ENCODE measurements around the gene CMC2.

CMC2 gene

DNA sequence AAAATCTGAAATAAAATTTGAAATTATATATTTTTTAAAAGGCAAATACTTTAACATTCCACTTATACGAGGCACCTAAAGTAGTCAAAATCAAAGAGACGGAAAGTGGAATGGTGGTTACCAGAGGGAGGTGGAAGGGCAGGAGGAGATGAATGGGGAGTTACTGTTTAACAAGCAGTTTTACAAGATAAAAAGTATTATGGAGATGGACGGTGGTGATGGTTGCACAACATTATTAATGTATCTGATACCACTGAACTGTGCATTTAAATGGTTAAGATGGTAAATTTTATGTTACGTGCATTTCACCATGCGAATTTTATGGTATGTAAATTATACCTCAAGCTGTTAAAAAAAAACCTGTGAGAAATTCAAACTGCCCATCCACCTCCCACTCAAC lies 5.4 kb downstream of the CMC2 start:
- no peak for DNase-seq

DNA sequence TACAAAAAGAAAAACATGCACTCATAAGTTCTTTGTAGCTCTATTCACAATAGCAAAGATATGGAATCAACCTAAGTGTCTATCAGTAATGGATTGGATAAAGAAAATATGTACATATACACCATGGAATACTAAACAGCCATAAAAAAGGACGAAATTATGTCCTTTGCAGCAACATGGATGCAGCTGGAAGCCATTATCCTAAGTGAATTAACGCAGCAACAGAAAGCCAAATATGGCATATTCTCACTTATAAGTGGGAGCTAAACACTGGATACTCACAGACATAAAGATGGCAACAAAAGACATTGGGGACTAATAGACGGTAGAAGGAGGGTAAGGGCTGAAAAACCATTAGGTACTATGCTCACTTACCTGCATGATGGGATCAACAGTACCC lies 5.8 kb downstream of the CMC2 start:
- DNase-seq = no peak

DNA sequence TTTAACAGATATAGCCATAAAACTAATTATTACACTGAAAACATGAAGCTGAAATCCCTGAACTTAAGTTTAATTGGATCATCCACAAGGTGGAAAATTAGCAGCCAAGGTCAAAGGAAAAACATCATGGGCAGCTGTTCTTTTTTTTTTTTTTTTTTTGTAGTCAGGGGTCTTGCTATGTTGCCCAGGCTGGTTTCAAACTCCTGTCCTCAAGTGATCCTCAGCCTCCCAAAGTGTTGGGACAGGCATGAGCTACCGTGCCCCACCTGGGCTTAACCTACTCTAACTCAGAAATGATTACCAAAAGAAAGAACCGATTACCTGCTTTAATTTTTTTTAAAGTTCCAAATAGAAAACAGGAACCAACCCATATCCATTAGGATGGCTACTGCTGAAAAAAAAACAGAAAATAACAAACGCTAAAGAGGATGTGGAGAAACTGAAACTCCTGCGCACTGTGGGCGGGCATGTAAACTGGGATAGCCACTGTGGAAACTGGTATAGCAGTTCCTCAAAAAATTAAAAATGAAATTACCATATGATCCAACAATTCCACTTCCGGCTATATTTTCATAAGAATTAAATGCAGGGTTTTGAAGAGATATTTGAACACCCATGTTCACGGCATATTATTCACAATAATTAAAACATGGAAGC lies 8.6 kb downstream of the CMC2 start:
- no peak for DNase-seq

DNA sequence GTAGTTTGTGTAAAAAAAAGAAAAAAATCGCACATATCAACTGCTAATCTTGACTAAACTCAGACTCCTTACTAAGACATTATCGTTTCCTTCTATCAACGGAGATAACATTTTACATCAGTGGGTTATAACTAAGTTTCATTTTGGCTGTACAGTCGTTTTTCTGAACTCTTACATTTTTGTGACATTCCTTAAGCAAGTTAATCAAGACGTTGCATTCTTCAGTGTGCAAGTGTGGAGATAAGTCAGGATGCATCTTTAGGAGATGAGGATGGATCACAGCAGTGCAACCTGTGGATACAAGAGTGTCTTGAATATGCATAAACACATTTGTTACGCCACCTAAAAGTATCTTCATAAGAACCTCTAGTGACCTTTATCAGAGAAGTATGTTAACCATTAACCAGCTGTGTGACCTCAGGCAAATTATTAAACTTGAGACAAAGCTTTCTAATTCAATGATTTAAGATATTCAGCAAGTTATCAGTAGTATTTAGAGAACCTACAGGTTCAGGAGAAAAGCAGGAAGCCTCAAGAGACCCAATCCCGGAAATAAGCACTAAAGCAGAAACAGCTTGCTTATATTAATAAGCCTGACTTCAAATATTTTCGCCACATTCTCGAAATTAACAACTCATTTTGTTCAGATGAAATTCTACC lies 9.4 kb downstream of the CMC2 start:
- DNase-seq = no peak

DNA sequence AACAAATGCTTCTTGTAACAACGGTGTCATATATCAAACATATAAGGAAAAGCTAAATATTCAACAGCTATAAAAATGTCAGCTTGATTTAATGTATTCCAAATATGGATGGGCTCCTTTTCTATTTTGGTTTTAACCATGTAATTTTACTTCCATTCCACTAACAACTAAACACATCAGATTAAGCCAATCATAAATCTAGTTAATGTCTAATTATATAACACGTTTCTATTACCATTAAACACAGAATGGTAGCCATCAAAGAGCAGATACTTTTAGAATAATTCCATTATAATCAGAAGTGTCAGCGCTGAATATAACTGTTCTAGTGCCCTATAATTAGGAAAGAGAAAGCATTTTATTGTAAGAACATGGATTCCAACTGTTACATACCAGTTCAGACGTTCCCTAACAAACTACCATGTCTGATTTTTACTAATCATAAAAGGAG lies 10.0 kb downstream of the CMC2 start:
- no peak for DNase-seq

DNA sequence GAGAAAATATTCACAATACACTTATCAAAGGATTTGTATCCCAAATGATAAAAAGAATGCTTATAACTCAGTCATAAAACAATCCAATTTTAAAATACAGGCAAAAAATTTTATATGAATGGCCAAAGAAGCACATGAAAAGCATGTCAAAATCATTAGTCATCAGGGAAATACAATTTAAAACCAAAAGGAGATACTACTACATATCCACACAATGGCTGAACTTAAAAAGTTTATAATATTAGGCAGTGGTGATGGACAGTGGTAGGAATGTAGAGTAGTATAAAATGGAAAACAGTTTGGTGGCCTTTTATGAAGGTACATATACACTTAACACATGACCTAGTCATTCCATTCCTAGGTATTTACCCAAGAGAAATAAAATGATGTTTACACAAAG lies 12.2 kb downstream of the CMC2 start:
- no peak for DNase-seq

DNA sequence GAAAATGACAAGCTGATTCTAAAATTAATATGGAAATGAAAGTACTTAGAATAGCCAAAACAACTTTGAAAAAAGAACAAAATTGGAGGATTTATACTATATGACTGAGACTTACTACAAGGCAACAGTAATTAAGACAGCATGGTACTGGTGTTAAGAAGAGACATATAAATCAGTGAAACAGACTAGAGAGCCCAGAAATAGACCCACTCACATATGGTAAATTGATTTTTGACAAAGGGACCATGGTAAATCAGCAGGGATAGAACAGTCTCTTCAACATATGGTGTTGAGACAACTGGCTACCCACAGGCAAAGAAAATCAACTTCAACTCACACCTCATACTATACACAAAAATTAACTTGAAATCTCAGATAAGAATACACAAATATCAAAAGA lies 12.9 kb downstream of the CMC2 start:
- no peak for DNase-seq

DNA sequence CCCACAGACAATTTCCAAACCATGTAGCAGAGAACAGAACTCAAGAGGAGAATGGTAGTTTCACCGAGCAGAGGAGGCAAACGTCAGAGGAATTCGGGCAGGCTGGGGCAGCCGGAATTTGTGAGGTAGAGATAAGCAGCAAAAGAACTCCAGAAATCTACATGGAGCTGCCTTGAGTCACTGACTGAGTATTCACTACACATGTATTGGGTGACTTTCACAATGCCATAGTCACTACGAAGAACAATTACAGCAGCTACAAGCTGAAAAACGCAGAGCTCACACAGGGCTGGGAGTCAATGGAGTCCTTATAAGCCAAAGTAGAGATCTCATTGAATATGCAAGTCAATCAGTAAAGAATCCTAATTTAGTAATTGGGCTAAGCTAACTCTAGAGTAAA lies 13.4 kb downstream of the CMC2 start:
- no peak for DNase-seq

DNA sequence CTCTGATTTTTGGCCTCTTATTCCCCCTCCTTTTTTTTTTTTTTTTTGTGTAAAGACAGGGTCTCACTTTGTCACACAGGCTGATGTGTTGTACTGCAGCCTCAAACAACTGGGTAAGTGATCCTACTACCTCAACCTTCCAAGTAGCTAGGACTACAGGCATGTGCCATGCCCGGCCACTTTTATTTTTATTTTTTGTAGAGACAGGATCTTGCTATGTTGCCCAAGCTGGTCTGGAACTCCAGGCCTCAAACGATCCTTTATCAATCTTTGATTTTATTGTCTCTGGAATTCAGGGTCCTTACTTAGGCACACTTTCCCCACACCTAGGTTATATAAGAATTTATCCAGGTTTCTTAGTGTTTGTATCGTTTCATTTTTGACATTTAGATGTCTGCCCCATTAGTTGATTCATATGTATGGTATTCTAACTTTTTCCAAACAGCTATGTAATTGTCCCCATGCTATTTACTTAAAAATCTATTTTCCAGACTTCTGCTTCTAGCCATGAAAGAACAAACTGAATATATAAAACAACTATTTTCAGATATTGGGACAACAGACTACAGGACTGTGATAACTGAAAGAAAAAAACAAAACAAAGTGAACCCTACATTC lies 13.9 kb downstream of the CMC2 start:
- DNase-seq = no peak

DNA sequence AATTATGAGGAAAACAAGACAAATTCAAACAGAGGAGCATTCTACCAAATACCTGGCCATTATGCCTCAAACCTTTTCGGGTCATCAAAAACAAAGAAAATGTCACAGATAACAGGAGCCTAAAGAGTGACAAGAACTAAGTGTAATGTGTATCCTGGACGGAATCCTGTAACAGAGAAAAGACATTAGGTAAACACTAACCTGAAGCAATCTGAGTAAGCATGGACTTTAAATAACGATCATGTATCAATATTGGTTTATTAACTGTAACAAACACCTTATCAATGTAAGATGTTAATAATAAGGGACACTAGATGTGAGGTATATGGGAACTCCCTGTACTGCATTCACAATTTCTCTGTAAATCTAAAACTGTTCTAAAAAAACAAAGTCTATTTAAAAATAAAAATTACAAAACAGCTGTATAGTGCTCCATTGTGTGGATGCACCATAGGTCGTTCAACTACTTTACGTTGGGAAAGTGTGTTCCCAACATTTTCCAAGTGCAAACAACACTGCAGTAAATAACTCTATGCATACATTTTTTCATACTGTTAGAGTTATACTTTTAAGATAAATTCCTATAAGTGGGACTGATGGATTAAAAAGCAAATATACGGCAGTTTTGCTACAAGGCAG lies 14.8 kb downstream of the CMC2 start:
- no peak for DNase-seq

DNA sequence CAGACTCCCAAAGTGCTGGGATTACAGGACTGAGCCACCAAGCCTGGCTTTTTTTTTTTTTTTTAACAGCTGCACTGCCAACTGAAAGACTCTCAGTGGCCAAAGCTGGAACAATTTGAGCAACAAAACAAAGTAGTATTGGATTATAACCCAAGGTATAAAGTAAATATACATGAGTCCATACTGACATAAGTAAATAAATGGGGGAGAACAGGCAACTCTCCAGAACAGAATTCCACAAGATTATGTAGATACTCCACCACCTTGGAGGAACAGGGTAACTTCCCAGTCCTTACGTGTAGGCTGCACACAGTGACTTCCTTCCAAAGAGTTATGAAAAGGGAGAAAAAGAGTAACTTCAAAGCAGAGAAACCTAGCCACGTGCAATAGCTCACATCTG lies 15.7 kb downstream of the CMC2 start:
- DNase-seq = no peak

DNA sequence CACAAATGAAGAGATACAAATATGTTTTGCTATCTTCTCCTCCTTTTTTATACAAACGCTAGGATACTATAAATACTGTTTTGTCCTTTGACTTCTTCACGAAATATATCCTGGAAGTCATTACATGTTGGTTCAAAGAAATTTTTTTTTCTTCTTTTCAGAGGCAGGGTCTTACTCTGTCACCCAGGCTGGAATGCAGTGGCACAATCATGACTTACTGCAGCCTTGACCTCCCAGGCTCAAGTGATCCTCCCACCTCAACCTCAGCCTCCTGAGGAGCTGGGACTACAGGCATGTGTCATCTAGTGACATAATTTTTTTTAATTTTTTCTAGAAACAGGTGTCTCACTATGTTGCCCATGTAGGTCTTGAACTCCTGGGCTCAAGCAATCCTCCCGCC lies 16.1 kb downstream of the CMC2 start:
- DNase-seq = no peak

DNA sequence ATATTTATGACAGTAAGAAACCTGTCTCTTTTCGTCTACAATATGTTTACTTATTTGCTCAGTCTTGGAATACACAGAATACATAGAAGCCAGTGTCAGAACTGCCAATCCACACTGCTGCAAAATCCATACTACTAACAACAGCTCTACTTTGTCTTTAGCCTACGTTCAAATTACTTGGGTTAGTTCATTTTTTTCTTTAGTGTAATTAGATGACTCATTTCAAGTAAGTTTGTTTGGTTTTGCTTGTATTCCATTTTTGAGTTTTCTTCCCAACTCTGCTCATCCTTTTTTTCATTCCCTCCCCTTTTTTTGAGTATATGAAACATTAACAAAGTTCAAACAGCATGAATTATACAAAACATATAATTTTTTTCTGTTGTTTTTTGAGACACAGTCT lies 16.9 kb downstream of the CMC2 start:
- no peak for DNase-seq

DNA sequence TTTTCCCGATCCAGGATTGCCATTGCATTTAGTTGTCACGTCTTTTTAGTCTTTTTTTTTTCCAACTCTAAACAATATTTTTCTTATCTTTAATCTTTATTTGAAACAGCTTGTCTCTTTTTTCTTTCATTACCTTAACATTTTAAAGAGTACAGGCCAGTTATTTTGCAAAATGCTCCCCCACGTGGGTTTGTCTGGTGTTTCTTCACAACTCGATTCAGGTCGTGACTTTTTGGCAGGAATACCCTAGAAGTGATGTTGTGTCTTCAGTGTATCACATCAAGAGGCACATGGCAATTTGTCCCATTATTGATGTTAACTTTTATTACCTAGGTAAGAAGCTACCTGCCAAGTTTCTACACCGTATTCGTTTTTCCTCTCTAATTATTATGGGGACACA lies 17.9 kb downstream of the CMC2 start:
- no peak for DNase-seq

DNA sequence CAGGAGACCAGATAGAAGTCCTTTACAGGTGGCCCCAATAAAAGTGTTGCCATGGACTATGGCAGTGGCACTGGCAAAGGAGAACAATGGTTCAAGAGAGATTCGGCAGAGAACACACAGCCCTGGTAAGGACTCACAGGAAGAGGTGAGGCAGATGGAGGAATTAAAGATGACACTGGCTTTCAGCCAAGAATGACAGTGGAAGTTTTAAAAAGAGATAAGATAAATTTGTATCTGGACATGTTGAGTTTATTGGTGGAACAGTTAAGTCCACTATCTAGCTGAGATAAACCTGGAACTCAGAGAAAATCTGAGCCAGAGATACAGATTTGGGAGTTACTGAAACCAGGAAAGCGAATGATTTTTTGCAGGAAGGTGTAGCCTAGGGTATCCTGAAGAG lies 20.1 kb downstream of the CMC2 start:
- no peak for DNase-seq

DNA sequence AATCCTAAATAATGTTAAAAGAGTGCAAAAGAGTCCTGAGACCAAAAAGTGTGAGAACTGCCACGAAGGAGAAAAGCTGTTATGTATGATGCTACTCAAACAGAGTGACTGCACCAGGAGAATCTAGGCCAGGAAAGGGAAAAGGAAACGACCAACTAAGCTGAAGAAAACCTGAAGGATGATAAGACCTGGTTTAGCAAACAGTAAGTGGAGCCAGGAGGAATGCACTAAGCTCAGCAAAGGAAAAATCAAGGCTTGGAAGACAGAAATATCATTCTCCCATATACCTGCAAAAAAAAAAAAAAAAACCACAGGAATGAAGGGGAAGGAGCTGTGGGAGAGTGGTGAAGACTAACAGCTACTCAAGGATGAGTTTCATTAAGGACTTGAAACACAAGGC lies 21.1 kb downstream of the CMC2 start:
- DNase-seq = no peak

DNA sequence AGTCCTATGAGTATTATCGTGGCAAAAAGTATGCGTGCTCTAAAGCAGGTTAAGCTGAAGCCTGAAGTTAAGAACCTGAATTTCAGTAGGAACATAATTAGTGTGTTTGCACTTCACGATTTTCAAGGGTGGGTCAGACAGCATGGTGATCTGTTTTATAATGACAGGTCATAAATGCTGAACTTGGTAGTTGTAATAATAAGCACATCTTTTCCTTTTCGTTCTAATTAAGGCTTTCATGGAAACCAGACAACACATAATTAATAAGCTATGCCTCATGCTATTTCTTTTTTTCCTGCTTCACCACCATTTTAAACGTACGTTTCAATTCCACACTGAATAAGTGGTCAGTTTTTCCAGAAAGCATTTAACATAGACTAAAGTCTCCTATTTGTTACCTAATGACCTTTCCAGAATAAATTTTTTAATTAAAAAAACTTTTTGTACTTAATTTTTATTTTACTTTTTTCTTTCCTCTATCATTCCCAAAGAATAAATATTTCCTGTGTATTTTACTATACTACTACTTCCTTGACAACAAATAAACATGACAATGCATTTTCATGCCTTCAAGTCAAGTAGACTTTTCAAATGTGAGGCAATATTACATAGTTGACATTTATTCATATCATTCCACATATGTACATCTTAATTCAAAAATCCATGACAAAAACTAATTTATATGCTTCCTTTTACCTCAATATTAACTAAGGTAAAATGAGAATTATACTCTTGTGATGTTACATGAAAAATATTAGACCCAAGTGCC lies 22.4 kb downstream of the CMC2 start:
- DNase-seq = no peak

DNA sequence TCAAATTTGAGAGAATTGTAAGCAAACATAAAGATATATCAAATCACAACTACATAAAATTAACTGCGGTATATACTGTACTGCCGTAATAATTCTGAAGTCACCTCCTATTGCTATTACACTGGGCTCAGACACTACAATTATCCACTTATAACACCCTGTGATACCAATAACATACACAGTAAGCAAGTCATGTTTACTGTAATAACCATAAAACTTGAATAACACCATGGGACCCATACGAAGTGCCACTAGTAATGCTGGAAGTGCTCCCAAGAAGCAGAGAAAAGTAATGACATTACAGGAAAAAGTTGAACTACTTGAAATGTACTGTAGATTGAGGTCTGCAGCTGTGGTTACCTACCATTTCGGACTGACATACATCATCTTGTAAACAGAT lies 24.0 kb downstream of the CMC2 start:
- DNase-seq = no peak

DNA sequence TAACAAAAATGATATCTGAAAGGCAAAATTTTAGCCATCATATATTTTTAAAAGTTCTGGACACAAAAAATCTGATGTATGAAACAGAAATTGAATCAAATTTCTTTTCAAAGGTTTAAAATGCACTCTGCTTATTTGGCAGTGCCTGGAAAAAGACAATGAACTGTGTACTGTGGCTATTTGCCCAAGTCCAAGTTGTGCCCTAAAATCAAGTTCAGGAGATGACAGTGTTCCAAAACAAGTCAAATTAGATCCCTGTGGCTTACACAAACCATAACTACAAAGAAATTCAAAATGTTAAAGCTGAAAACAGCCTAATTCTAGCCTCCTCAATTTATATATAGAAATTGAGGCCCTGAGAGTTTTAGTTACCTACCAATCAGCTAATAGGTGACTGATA lies 25.6 kb downstream of the CMC2 start:
- no peak for DNase-seq

DNA sequence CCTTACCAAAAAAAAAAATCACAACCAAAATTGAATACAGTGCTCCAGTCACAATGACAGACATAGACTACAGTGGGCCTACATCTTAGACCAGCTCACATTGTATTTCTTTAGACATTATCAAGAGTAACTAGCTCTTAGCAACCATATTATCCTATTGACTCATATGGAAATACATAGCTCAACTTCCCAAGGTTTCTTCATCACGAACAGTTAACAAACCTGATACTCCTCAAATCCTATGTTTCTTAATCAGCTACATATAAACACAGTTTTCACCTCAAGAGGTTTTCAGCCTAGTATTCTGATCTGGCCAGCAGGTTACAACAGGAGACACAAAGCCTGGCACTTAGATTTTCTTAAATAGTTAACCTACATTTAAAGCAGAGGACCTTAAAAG lies 29.7 kb downstream of the CMC2 start:
- no peak for DNase-seq

DNA sequence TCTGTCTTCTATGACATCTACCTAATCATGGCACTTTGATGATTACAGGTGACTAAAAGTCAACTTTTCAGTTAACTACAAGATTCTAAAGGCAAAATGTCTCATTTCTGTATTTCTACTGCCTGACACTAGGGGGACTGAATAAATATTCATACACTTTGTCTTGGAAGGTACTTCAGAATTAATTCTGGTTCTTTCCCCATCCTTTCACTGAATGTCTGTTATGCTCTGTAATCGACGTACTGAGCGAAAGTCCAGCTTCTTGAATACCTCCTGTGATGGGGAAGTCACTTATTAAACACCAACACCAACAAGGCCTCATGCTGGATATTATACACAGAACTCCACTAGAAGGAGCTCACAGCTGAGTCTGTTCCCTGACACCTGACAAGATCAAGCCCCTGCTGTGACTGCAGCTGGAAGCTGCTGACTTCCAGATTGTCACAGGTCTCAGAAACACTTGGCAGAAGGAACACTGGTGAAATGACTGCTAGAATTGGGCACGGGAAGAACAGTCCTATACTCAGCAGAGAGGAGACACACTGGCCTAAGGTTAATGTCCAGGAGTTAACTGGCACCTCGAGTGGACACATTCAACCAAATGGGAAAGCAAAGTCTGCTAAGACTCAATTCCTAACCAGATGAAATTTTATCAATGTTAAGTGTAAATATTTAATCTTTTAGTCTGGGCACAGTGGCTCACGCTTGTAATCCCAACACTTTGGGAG lies 31.9 kb downstream of the CMC2 start:
- no peak for DNase-seq

DNA sequence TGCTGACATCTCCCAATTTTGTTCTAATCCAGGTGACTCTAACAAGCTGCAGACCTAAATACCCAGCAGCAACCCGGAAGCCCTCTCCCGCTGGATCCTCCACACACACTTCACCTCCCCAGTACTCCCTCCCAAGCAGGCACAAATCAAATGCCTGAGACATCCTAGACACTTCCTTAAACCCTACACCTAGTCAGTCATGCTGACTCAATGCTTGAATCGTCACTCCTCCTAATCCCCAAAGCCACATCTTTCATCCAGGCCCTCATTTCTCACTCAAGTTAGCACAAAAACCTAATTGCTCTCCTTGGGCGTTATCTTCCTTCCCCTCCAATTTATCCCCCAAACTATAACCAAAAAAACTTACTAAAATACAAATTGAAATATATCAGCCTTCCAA lies 32.7 kb downstream of the CMC2 start:
- DNase-seq = no peak

DNA sequence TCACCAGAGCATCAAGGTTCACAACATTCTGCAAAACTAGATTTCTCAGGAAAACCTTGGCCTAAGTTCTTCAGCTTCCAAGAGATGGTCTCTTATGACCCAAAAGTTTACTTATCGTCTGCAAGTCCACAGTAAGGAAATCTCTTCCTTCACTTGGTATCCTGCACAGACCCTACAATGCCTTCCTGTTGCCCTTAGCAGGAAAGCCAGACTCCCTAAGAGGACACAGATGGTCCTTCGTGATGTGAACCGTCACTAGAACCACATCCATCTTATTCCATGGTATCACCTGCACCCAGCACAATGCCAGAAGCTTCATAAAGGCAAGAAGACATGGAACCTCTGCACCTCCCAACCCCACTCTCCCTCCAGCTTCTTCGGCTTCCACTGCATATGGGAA lies 34.1 kb downstream of the CMC2 start:
- DNase-seq = no peak

Data from effector CD4-positive, alpha-beta T cell (primary cell).